ENCODE results near the gene RET.

DNA sequence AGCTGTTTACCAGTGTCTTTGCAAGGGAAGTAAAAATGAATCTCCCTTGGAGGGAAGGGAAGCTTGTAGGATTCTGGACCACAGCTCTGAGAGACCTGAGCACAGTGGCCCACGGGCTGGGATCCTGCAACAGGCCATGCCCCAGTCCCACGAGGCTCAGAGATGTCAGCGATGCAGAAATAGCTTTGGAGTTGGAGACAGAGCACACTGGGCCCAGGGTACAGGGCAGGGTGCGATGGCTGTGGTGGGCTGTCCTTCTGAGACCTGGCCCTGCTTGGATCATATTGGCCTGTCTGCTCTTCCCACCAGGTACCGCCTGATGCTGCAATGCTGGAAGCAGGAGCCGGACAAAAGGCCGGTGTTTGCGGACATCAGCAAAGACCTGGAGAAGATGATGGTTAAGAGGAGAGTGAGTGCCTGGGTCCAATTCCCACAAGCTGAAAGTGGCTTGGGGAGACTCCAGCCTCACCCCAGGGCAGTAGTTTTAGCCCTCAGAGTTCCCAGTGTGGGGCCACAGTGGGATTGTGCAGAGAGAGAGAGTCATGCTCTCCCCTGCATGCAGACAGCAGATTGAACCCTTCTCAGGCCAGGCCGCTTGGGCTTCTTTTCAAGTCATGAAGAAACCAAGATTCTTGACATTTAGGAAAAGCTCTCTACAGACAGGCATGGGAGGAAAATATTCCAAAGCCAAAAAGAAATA, 47.9 kb downstream of the RET start:
- TF ChIP-seq, protein P1, sequence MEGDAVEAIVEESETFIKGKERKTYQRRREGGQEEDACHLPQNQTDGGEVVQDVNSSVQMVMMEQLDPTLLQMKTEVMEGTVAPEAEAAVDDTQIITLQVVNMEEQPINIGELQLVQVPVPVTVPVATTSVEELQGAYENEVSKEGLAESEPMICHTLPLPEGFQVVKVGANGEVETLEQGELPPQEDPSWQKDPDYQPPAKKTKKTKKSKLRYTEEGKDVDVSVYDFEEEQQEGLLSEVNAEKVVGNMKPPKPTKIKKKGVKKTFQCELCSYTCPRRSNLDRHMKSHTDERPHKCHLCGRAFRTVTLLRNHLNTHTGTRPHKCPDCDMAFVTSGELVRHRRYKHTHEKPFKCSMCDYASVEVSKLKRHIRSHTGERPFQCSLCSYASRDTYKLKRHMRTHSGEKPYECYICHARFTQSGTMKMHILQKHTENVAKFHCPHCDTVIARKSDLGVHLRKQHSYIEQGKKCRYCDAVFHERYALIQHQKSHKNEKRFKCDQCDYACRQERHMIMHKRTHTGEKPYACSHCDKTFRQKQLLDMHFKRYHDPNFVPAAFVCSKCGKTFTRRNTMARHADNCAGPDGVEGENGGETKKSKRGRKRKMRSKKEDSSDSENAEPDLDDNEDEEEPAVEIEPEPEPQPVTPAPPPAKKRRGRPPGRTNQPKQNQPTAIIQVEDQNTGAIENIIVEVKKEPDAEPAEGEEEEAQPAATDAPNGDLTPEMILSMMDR (IDR thresholded peaks at IDR 0.05; ENCODE audit: insufficient read depth, low read length, poor library complexity, severe bottlenecking), result no peak
- TF ChIP-seq EZH2phosphoT487 (conservative IDR thresholded peaks at IDR 0.05; ENCODE audit: low read length), result no peak

Measured in SU-DHL-6 (cell line).